ENCODE measurements around the gene DCHS1. TPM values are rescaled to one million over a fixed set of nuclear protein-coding genes. Genes with fewer than 3 reads are reported as not detected.

DCHS1 gene
- total and polyA plus RNA-seq, 9 of the 15 experiments (the other 6 are each of a cell fraction or from before 2014, with no cell fraction given), result 0.04 to 0.49 (median 0.14) TPM; not detected in 2

DNA sequence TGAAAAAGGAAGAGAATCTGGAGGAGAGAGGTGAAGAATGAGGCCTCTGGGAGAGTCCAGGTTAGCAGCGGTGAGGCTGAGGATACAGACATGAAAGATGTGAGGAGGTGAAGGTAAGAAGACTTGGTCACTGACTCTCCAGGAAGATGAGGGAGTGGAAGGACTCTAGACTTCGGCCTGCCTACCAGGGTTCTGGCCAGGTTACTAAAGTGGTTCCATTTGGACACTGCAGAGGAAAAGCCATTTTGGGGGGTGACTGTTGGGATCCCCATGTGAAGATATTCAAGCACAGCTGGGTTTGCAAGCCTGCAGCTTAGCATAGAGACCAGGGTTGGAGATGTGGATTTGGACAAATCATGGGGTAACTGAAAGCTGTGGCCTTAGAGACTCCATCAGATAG lies 7.8 kb downstream of the DCHS1 start:
- H3K4me1 ChIP-seq (replicated peaks in 1 of 2; ENCODE audit: control insufficient read depth in 2 of 2, insufficient read depth in 2 of 2, low read length in 2 of 2), result peaks cover 20 to 43% of the 10 kb centered on the region in 2 experiments
- in situ Hi-C loops (cut with MboI), result no loop called here
- H3K4me3 ChIP-seq, result no peak overlapping the region
- ChIA-PET POLR2A (interaction anchor here (3.1 kb wide), 1 partner anchor 10 kb away, joined by 12 read pairs; no protein-coding TSS in a partner anchor), CTCF (ENCODE audit: low intra/inter-chr PET ratio) (no interaction called here)
- H3K4me2 ChIP-seq (ENCODE audit: insufficient read depth, low read length), result no peak overlapping the region
- no peaks in the 10 kb centered on the region for H3K9me3 ChIP-seq (replicated peaks; ENCODE audit: control insufficient read depth, insufficient read depth, low read depth, low read length)
- H4K20me1 ChIP-seq (replicated peaks; ENCODE audit: control insufficient read depth, insufficient read depth, low read length), result no peaks in the 10 kb centered on the region
- no peak overlapping the region for H3K9ac ChIP-seq (ENCODE audit: insufficient read depth in 1 of 2, low read depth in 2 of 2, low read length in 2 of 2)
- FAIRE-seq (no peak), ATAC-seq (no peak), DNase-seq (ENCODE audit: extremely low read depth in 1 of 4, low spot score in 3 of 4) (no peak)
- BruUV-seq (replicated peaks), result no TSS peak
- H3K9me1 ChIP-seq (ENCODE audit: control insufficient read depth, insufficient read depth, low read length), result no peaks in the 10 kb centered on the region
- intact Hi-C loops (cut with micrococcal nuclease), result no loop called here
- no peak overlapping the region for H3K27ac ChIP-seq (ENCODE audit: extremely low read depth, low read depth, low read length)
- TF ChIP-seq SMAD4 (CRISPR knock-in tag; conservative IDR thresholded peaks at IDR 0.05), result no peak
- no peak for TF ChIP-seq EGR1 (conservative IDR thresholded peaks at IDR 0.05)
- TF ChIP-seq TAL1 (IDR thresholded peaks at IDR 0.05), result no peak
- no peak for TF ChIP-seq TAF7 (tag; IDR thresholded peaks at IDR 0.05)
- H3K27me3 ChIP-seq (ENCODE audit: control insufficient read depth in 2 of 2, insufficient read depth in 2 of 2, low read length in 2 of 2), result no peaks in the 10 kb centered on the region; a peak in 1 of 5 replicates
- WGBS (ENCODE audit: insufficient coverage, low coverage, missing lambda C conversion rate), result 56% methylated on average over 2 of the region's 2 CpGs
- no peaks in the 10 kb centered on the region for H3K36me3 ChIP-seq (ENCODE audit: control insufficient read depth, insufficient read depth, low read length)
- no peaks in the 10 kb centered on the region for H3K79me2 ChIP-seq (ENCODE audit: control insufficient read depth, insufficient read depth, low read length)
- H2AFZ ChIP-seq (ENCODE audit: low read depth, low read length), result peak overlapping the region; percentile 8; the same call in 1 of the 2 replicates

DNA sequence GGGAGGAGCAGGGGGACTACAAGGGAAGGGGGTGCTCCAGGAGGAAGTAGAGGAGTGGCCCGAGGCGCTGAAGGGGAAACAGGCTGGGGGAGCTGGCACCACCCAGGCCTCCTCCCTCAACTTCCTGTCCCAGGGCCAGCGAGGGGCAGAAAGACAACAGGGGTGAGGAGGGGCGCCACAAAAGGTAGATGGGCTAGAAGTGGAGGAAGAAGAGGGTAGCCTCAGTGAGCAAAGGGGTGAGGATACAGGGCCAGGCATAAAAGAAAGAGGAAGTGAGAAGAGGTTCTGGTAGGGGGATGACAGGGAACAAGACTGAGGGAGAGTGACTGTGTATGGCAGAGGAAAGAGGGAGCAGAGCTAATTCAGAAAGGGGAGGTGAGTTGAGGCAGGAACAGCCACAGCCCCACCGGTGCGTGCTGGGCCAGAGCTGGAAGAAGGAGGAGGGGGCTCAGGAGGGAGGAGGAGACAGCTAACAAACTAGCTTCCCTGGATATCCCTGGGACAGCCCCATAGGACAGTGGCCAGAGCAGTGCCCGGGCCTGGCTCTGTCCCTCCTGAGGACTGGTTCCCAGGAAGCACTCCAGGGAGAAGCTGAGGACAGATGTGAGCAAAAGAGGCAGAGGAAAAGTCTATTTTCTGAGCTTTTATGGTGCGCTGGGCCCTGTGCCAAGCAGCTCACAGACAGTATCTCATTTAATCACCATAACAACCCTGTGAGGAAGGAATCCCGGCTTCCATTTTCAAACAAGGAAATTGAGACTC lies 8.5 kb downstream of the DCHS1 start:
- Histone ChIP-seq H3K9me3 (replicated peaks; ENCODE audit: control insufficient read depth, insufficient read depth, low read depth, low read length) (no peaks in the 10 kb centered on the region), H3K4me1 (replicated peaks in 1 of 2; ENCODE audit: control insufficient read depth in 2 of 2, insufficient read depth in 2 of 2, low read length in 2 of 2) (peaks cover 20 to 43% of the 10 kb centered on the region in 2 experiments), H4K20me1 (replicated peaks; ENCODE audit: control insufficient read depth, insufficient read depth, low read length) (no peaks in the 10 kb centered on the region), H3K79me2 (ENCODE audit: control insufficient read depth, insufficient read depth, low read length) (no peaks in the 10 kb centered on the region), H3K27me3 (ENCODE audit: control insufficient read depth in 2 of 2, insufficient read depth in 2 of 2, low read length in 2 of 2) (no peaks in the 10 kb centered on the region; a peak in 1 of 5 replicates), H3K36me3 (ENCODE audit: control insufficient read depth, insufficient read depth, low read length) (no peaks in the 10 kb centered on the region), H3K4me2 (ENCODE audit: insufficient read depth, low read length) (no peak overlapping the region), H3K9me1 (ENCODE audit: control insufficient read depth, insufficient read depth, low read length) (no peaks in the 10 kb centered on the region), H3K9ac (ENCODE audit: insufficient read depth in 1 of 2, low read depth in 2 of 2, low read length in 2 of 2) (peak overlapping the region in 1 of 2 experiments; percentile 75; a peak in 2 of 4 replicates), H3K4me3 (no peak overlapping the region), H3K27ac (ENCODE audit: extremely low read depth, low read depth, low read length) (no peak overlapping the region), H2AFZ (ENCODE audit: low read depth, low read length) (peak overlapping the region; percentile 77)
- DNase-seq (ENCODE audit: extremely low read depth in 1 of 4, low spot score in 3 of 4) (no peak), FAIRE-seq (peak; percentile 51), ATAC-seq (peak; percentile 44)
- in situ Hi-C loops (cut with MboI) (no loop called here), intact Hi-C loops (cut with micrococcal nuclease) (no loop called here)
- no TSS peak for BruUV-seq (replicated peaks)
- POLR2A ChIA-PET, result interaction anchor here (1.2 to 3.1 kb wide), 2 partner anchors 9 to 21 kb away, joined by 4 to 12 read pairs; no protein-coding TSS in a partner anchor
- CTCF ChIA-PET (ENCODE audit: low intra/inter-chr PET ratio), result no interaction called here
- WGBS (ENCODE audit: insufficient coverage, low coverage, missing lambda C conversion rate), result 47% methylated on average over 7 of the region's 9 CpGs
- TF ChIP-seq NFRKB (IDR thresholded peaks at IDR 0.05; ENCODE audit: low read depth) (no peak), IRF2 (CRISPR knock-in tag; IDR thresholded peaks at IDR 0.05) (no peak), ZNF384 (IDR thresholded peaks at IDR 0.05; ENCODE audit: low read depth, low read length) (no peak), ZFX (CRISPR knock-in tag; IDR thresholded peaks at IDR 0.05) (no peak), TAF1 (IDR thresholded peaks at IDR 0.05; ENCODE audit: control insufficient read depth, extremely low read depth, insufficient read depth, low read length, severe bottlenecking) (no peak), NFIC (IDR thresholded peaks at IDR 0.05) (peak; percentile 69), SPI1 (IDR thresholded peaks at IDR 0.05; ENCODE audit: borderline replicate concordance, low read depth, low read length) (peak; percentile 98), FUS (optimal IDR thresholded peaks at IDR 0.05; ENCODE audit: low read depth, low read length) (no peak)
- TF ChIP-seq, protein P1, sequence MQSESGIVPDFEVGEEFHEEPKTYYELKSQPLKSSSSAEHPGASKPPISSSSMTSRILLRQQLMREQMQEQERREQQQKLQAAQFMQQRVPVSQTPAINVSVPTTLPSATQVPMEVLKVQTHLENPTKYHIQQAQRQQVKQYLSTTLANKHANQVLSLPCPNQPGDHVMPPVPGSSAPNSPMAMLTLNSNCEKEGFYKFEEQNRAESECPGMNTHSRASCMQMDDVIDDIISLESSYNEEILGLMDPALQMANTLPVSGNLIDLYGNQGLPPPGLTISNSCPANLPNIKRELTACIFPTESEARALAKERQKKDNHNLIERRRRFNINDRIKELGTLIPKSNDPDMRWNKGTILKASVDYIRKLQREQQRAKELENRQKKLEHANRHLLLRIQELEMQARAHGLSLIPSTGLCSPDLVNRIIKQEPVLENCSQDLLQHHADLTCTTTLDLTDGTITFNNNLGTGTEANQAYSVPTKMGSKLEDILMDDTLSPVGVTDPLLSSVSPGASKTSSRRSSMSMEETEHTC (IDR thresholded peaks at IDR 0.05), result no peak
- TF ChIP-seq, protein P2, sequence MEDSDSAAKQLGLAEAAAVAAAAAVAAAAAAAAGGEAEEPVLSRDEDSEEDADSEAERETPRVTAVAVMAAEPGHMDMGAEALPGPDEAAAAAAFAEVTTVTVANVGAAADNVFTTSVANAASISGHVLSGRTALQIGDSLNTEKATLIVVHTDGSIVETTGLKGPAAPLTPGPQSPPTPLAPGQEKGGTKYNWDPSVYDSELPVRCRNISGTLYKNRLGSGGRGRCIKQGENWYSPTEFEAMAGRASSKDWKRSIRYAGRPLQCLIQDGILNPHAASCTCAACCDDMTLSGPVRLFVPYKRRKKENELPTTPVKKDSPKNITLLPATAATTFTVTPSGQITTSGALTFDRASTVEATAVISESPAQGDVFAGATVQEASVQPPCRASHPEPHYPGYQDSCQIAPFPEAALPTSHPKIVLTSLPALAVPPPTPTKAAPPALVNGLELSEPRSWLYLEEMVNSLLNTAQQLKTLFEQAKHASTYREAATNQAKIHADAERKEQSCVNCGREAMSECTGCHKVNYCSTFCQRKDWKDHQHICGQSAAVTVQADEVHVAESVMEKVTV (CRISPR knock-in tag; IDR thresholded peaks at IDR 0.05), result no peak

Measured in K562 (cell line).